Cortex of kidney (tissue), 1 donor: ENCODE data around the gene PAQR8.
"Not testable (repeated sequence)": the region's sequence is repeated elsewhere in the genome, so short reads cannot be mapped to it uniquely, and the experiment has no call there.

Experiments
- DNase-seq: peaks from one replicate; lab custom pipeline; 2025; lab: John Stamatoyannopoulos, UW

The PAQR8 gene

DNA sequence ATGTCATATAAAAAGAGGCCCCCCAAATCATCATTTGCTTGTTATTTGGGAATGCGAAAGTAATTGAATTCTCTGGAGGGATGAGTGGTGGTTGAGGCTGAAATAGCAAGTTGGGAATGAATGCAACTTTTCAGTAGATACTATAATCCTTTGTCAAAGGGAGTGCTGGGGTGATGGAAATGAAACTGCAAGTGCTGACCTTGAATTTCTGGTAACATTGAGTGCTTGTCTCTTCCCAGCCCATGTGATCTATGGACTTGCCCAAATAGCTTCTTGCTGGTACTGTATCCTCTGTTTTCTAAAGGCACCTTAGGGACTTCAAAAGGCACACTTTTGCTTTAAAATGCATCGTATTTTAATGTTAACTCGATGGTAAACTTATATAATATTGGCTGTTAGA, 14.8 kb downstream of the PAQR8 start:
- no peak for DNase-seq

GRCh38 chr6:52377538-52378221, 15.7 kb downstream of the PAQR8 start:
- DNase-seq = no peak

DNA sequence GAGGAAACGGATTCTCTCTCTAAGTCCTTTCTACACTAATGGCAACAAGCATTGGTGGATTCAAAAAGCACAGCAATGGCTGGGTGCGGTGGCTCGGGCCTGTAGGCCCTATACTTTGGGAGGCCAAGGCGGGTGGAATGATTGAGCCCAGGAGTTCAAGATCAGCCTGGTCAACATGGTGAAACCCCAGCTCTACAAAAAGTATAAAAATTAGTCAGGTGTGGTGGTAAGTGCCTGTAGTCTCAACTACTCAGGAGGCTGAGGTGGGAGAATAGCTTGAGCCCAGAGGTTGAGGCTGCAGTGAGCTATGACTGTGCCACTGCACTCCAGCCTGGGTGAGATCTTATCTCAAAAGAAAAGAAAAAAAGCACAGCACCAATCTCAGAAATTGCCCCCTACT, 19.3 kb downstream of the PAQR8 start:
- no peak for DNase-seq

GRCh38 chr6:52384145-52384766, 22.3 kb downstream of the PAQR8 start:
- no peak for DNase-seq

DNA sequence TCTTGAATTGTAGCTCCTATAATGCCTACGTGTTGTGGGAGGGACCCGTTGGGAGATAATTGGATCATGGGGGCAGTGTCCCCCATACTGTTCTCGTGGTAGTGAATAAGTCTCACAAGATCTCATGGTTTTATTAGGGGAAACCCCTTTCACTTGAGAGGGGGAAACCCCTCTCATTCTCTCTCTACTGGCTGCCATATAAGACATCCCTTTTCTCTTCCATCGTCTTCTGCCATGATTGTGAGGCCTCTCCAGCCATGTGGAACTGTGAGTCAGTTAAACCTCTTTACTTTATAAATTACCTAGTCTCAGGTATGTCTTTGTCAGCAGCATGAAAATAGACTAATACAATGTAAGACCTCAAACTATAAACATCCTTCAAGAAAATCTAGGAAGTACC, 23.1 kb downstream of the PAQR8 start:
- DNase-seq = no peak

DNA sequence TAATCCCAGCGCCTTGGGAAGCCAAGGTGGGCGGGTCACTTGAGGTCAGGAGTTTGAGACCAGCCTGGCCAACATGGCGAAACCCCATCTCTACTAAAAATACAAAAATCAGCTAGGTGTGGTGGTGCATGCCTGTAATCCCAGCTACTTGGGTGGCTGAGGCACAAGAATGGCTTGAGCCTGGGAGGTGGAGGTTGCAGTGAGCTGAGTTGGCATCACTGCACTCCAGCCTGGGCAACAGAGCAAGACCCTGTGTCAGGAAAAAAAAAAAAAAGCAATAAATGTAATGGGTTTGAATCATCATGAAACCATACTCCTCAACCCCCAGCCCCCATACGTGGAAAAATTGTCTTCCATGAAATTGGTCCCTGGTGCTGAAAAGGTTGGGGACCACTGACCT, 26.2 kb downstream of the PAQR8 start:
- DNase-seq = not testable (repeated sequence)

- DNase-seq = no peak
These were observed 26.8 kb downstream of the PAQR8 start for GRCh38 chr6:52388790-52389189.

DNA sequence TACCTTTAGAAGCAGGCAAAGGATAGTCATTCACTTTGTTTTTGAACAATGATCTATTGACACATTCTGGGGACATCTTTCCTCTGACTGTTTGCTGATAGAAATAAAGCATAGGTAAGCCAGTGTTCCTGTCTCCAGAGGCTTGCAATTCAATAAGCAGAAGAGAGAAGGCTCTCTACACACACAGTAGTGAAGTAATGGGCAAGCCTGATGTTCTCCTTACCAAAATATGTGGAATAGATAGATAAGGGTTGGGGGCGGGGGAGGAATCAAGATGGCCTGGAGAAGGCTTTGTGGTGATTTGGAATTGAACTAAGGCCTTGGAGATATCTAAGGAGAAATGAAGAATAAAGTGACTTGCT, 27.3 kb downstream of the PAQR8 start:
- DNase-seq = no peak

GRCh38 chr6:52389626-52390360, 27.8 kb downstream of the PAQR8 start:
- DNase-seq = no peak

GRCh38 chr6:52390361-52390727, 28.4 kb downstream of the PAQR8 start:
- DNase-seq = no peak

GRCh38 chr6:52391599-52391998, 29.6 kb downstream of the PAQR8 start:
- DNase-seq = no peak

GRCh38 chr6:52392944-52393343, 31.0 kb downstream of the PAQR8 start:
- DNase-seq = no peak

DNA sequence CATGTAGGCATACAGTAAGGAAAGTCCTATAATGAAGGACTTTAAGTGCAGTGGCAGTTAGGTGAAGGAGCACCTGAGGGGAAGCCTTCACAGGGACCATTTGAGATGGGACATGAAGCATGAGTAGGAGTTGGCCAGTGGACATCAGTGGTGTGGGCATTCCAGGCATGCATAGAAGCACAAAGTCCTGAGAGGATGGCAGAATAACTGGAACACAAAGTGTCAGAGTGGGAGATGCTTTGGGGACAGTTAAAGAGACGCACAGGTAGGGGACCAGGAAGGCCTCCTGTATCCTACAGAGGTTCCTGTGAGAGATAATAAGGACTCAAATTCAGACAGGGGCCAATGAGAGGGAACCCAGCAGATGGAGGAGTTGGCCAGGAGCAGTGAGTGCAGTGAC, 31.8 kb downstream of the PAQR8 start:
- DNase-seq = no peak

GRCh38 chr6:52394251-52394666, 32.3 kb downstream of the PAQR8 start:
- DNase-seq = no peak

- DNase-seq = no peak
These were observed 34.0 kb downstream of the PAQR8 start for GRCh38 chr6:52395969-52396368.

- no peak for DNase-seq
These were observed 37.8 kb downstream of the PAQR8 start for GRCh38 chr6:52399511-52400312.

- no peak for DNase-seq
These were observed 38.5 kb downstream of the PAQR8 start for GRCh38 chr6:52400313-52401041.

DNA sequence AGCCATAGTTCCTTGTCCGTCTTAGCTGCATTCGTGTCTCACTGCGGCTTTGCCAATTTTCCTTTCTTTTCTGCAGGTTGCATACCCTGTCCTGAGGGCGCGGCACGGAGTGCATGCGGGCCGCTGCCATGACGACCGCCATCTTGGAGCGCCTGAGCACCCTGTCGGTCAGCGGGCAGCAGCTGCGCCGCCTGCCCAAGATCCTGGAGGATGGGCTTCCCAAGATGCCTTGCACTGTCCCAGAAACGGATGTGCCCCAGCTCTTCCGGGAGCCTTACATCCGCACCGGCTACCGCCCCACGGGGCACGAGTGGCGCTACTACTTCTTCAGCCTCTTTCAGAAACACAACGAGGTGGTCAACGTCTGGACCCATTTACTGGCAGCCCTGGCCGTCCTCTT, 41.1 kb downstream of the PAQR8 start:
- DNase-seq = no peak

- no peak for DNase-seq
These were observed 41.7 kb downstream of the PAQR8 start for GRCh38 chr6:52403627-52404026.

DNA sequence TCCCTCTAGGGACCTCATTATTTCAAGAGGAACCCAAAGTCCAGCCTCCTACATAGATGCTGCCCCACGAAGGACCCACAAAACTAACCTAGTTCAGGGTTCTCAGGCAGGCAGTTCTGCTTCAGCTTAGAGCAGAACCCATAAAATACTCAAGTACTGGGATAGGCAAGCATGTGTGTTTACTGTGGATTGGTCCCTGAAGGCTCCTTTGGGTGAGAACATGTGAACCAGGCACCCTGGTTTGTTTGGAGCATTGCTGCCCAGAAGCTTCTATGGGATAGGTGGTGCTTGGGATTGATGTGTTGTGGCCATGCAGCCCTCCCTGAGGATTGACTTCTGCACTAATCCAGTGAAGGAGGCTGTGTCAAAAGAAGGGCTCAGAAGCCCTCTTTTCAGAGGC, 43.3 kb downstream of the PAQR8 start:
- DNase-seq = no peak

DNA sequence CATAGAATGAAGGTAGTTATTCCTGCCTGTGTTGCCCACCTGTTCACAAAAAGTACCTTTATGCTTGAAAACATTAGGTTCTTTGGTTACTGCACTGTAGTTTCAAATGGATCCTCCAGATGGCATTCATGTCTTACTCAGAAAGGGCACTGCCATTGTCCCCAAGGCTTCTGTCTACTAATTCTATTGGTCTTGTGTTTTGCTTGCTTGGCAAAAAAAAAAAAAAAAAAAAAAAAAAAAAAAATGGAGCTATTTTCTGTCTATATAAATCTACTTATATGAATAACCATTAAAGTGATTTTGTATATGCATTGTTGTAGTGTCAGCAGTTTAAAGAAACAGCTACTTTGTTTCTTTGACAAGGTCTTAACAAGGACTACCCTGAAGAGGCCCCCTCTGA, 45.5 kb downstream of the PAQR8 start:
- no peak for DNase-seq

GRCh38 chr6:52409499-52409898, 47.5 kb downstream of the PAQR8 start:
- DNase-seq = no peak
